Dermis lymphatic vessel endothelial cell (primary cell): Measurements from ENCODE around the gene CELF4. TPM values are rescaled to one million over a fixed set of nuclear protein-coding genes. Genes with fewer than 3 reads are reported as not detected.

Experiments used
- total RNA-seq: library from RNA; depleted of rRNA; stranded (reverse); fragments of >200 nt; gene quantifications from 2 replicates; pipeline ENCODE4 v1.2.1, GENCODE V29; 2014

The CELF4 gene
- total RNA-seq, result 0.43 TPM in 1 of 2 replicates, not detected in the other

GRCh38 chr18:37565101-37565976 is at the start of gene CELF4:
Gene CELF4 (minus strand): TSS chr18:37565798.

